ENCODE measurements around the gene MUCL3.

DNA sequence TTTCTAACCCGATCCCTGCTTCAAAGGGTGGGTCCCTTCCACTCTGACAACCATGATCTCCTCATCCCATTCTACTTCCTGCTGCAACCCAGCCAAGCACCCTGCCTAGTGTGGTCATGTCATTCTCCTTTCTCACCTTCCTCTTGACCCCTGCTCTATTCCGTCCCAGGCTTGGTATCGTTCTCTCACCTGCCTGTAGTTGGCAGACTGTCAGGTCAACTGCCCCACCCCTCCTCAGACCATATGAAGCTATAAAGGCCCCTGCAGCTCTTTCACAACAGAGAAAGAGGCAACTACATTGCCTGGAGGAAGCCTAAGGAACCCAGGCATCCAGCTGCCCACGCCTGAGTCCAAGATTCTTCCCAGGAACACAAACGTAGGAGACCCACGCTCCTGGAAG lies 42.7 kb downstream of the MUCL3 start, which contains the start of gene MUC21:
- TF ChIP-seq, protein P1, sequence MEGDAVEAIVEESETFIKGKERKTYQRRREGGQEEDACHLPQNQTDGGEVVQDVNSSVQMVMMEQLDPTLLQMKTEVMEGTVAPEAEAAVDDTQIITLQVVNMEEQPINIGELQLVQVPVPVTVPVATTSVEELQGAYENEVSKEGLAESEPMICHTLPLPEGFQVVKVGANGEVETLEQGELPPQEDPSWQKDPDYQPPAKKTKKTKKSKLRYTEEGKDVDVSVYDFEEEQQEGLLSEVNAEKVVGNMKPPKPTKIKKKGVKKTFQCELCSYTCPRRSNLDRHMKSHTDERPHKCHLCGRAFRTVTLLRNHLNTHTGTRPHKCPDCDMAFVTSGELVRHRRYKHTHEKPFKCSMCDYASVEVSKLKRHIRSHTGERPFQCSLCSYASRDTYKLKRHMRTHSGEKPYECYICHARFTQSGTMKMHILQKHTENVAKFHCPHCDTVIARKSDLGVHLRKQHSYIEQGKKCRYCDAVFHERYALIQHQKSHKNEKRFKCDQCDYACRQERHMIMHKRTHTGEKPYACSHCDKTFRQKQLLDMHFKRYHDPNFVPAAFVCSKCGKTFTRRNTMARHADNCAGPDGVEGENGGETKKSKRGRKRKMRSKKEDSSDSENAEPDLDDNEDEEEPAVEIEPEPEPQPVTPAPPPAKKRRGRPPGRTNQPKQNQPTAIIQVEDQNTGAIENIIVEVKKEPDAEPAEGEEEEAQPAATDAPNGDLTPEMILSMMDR (IDR thresholded peaks at IDR 0.05) = no peak
- no peak for TF ChIP-seq POLR2AphosphoS5 (IDR thresholded peaks at IDR 0.05)
- no peak for TF ChIP-seq POLR2A (IDR thresholded peaks at IDR 0.05; ENCODE audit: low read depth)
